HepG2 (cell line): Measurements from ENCODE around the gene CDK2AP2. TPM values are rescaled to one million over a fixed set of nuclear protein-coding genes. Genes with fewer than 3 reads are reported as not detected.

Source experiments
- BATF2 ChIP-seq: sonication (generic); formaldehyde crosslinking; IDR thresholded peaks from 2 replicates; pipeline ENCODE4 v1.8.0; 2022; ENCODE audit warnings: mild to moderate bottlenecking, missing genetic modification reagents, moderate library complexity
- CC2D1A ChIP-seq: sonication (generic); formaldehyde crosslinking; IDR thresholded peaks from 2 replicates; pipeline ENCODE4 v1.8.1; 2023; ENCODE audit warnings: mild to moderate bottlenecking, missing genetic modification reagents
- FIP1L1 ChIP-seq: fragments of 200-400 bp; formaldehyde crosslinking; IDR thresholded peaks from 2 replicates; pipeline ENCODE4 v1.6.1; 2018; ENCODE audit warnings: low read depth, mild to moderate bottlenecking, low read length, moderate library complexity, borderline replicate concordance; ENCODE audit not compliant: insufficient read depth
- GPN1 ChIP-seq: sonication (generic); formaldehyde crosslinking; IDR thresholded peaks from 2 replicates; pipeline ENCODE4 v1.5.1; 2020; ENCODE audit warnings: missing genetic modification reagents, borderline replicate concordance
- KAT8 ChIP-seq: IDR thresholded peaks from 2 replicates; pipeline ENCODE4 v1.6.1; 2016; ENCODE audit warnings: missing genetic modification reagents, missing compliant biosample characterization
- MNT ChIP-seq: fragments of 450-650 bp; IDR thresholded peaks from 2 replicates; pipeline ENCODE4 v1.6.1; 2016
- MXD1 ChIP-seq: sonication (generic); formaldehyde crosslinking; IDR thresholded peaks from 2 replicates; pipeline ENCODE4 v1.4.0; 2020; ENCODE audit warnings: mild to moderate bottlenecking, missing genetic modification reagents
- NCOA2 ChIP-seq: sonication (generic); formaldehyde crosslinking; IDR thresholded peaks from 2 replicates; pipeline ENCODE4 v1.8.0; 2022; ENCODE audit warnings: inconsistent platforms
- REST ChIP-seq, 2 experiments: IDR thresholded peaks; 2 replicates each; pipeline ENCODE4 v1.6.1; 2011 to 2012; ENCODE audit warnings: low read length in 2 of 2, borderline replicate concordance in 1 of 2, low read depth in 1 of 2, mild to moderate bottlenecking in 1 of 2, moderate library complexity in 1 of 2
- RXRA ChIP-seq: sonication (generic); formaldehyde crosslinking; IDR thresholded peaks from 2 replicates; pipeline ENCODE4 v1.5.1; 2020; ENCODE audit warnings: missing genetic modification reagents
- SOX5 ChIP-seq: IDR thresholded peaks from 2 replicates; pipeline ENCODE4 v1.6.1; 2016; ENCODE audit warnings: borderline replicate concordance
- TBL1XR1 ChIP-seq: fragments of 150-350 bp; IDR thresholded peaks from 2 replicates; pipeline ENCODE4 v1.6.1; 2014; ENCODE audit warnings: borderline replicate concordance, low read length; ENCODE audit not compliant: partially characterized antibody
- TCF7 ChIP-seq: sonication (generic); IDR thresholded peaks from 2 replicates; pipeline ENCODE4 v1.6.1; 2016; ENCODE audit warnings: antibody characterized with exemption, low read depth
- ZFP37 ChIP-seq: sonication (generic); formaldehyde crosslinking; IDR thresholded peaks from 2 replicates; pipeline ENCODE4 v1.4.0; 2020; ENCODE audit warnings: missing genetic modification reagents, borderline replicate concordance
- ZNF101 ChIP-seq: sonication (generic); formaldehyde crosslinking; IDR thresholded peaks from 2 replicates; pipeline ENCODE4 v1.4.0; 2020; ENCODE audit warnings: mild to moderate bottlenecking, low read depth, missing genetic modification reagents, borderline replicate concordance
- ZNF251 ChIP-seq: sonication (generic); formaldehyde crosslinking; IDR thresholded peaks from 2 replicates; pipeline ENCODE4 v1.9.0; 2021; ENCODE audit warnings: mild to moderate bottlenecking, missing genetic modification reagents
- ZNF33B ChIP-seq: sonication (generic); formaldehyde crosslinking; IDR thresholded peaks from 2 replicates; pipeline ENCODE4 v1.5.1; 2020; ENCODE audit warnings: mild to moderate bottlenecking, missing genetic modification reagents
- ZNF44 ChIP-seq: sonication (generic); formaldehyde crosslinking; IDR thresholded peaks from 2 replicates; pipeline ENCODE4 v1.5.1; 2020; ENCODE audit warnings: mild to moderate bottlenecking, missing genetic modification reagents
- ZNF724P ChIP-seq: sonication (generic); formaldehyde crosslinking; IDR thresholded peaks from 2 replicates; pipeline ENCODE4 v1.8.0; 2022; ENCODE audit warnings: missing genetic modification reagents, borderline replicate concordance
- polyA plus RNA-seq, 8 experiments: library from polyadenylated mRNA; depleted of rRNA in 3 of 8; stranded (reverse) in 7 of 8; unstranded in 1 of 8; fragments of >200 nt; fragmentation: Illumina TruSeq in 4 of 8; extraction: Trizol in 4 of 8; gene quantifications; 2 replicates each; pipeline versions ENCODE4 v1.2.1 to v1.2.3, GENCODE V29; 2011 to 2016; ENCODE audit warnings: low read depth in 4 of 8, missing spikeins in 1 of 8, mixed read lengths in 1 of 8; ENCODE audit not compliant: insufficient read depth in 1 of 8
- total RNA-seq, 5 experiments: library from RNA; depleted of rRNA; stranded (reverse); fragments of >200 nt; fragmentation: Illumina TruSeq; extraction: Trizol; gene quantifications; 2 replicates each; pipeline ENCODE4 v1.2.3, GENCODE V29; 2016; ENCODE audit warnings: low read depth in 1 of 5
- TF ChIP-seq, protein P1 (sequence below): sonication (generic); formaldehyde crosslinking; IDR thresholded peaks from 2 replicates; pipeline ENCODE4 v1.5.0; 2020; ENCODE audit warnings: missing genetic modification reagents, mild to moderate bottlenecking, borderline replicate concordance

CDK2AP2 gene
- total and polyA plus RNA-seq, 2 of the 13 experiments (the other 11 are each of a cell fraction or from before 2014, with no cell fraction given), result 15.0 to 23.2 TPM

- TF ChIP-seq ZNF724P (peak; percentile 86; the same call in 1 of the 2 replicates), BATF2 (CRISPR knock-in tag) (peak; percentile 89), SOX5 (CRISPR knock-in tag) (no peak; the same call in none of the 2 replicates), ZFP37 (CRISPR knock-in tag) (peak; percentile 81; the same call in 1 of the 2 replicates), NCOA2 (peak; percentile 72), TCF7 (no peak), MNT (peak; percentile 10; the same call in 1 of the 2 replicates), RXRA (CRISPR knock-in tag) (peak; percentile 91), KAT8 (peak; percentile 93), ZNF44 (CRISPR knock-in tag) (peak; percentile 82), FIP1L1 (0 out of 2 replicates have a peak, but pooled peaks have one; percentile 59), MXD1 (CRISPR knock-in tag) (peak; percentile 92), GPN1 (CRISPR knock-in tag) (peak; percentile 55; the same call in 1 of the 2 replicates), CC2D1A (CRISPR knock-in tag) (no peak), ZNF101 (peak; percentile 97), ZNF251 (CRISPR knock-in tag) (peak; percentile 95), TBL1XR1 (no peak), ZNF33B (CRISPR knock-in tag) (peak; percentile 98), REST (IDR thresholded peaks at IDR 0.05; ENCODE audit: borderline replicate concordance in 1 of 2, low read depth in 1 of 2, low read length in 2 of 2) (no peak)
- TF ChIP-seq, protein P1, sequence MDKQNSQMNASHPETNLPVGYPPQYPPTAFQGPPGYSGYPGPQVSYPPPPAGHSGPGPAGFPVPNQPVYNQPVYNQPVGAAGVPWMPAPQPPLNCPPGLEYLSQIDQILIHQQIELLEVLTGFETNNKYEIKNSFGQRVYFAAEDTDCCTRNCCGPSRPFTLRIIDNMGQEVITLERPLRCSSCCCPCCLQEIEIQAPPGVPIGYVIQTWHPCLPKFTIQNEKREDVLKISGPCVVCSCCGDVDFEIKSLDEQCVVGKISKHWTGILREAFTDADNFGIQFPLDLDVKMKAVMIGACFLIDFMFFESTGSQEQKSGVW, result peak; percentile 79; the same call in 1 of the 2 replicates
Observed at GRCh38 chr11:67482827-67483798, 24.8 kb downstream of the CDK2AP2 start, which contains the start of gene AIP (continued).
